AG09309 (cell line): Measurements from ENCODE around the gene C6orf47.

ENCODE experiments used
- DNase-seq: peaks from one replicate; pipeline ENCODE4 v3.0.0-alpha.2; 2010; ENCODE audit warnings: low read depth
- H3K4me3 ChIP-seq: 2 replicates; pipeline ENCODE4 v1.5.1; 2011; ENCODE audit warnings: mild to moderate bottlenecking, low read depth, low read length, moderate library complexity; ENCODE audit not compliant: control insufficient read depth
- TF ChIP-seq, protein P1 (sequence below): IDR thresholded peaks from 2 replicates; pipeline ENCODE4 v1.5.1; 2011; ENCODE audit warnings: mild to moderate bottlenecking, low read depth, low read length, inconsistent platforms; ENCODE audit not compliant: insufficient read depth, control insufficient read depth; ENCODE audit errors: missing control alignments

C6orf47 gene

DNA sequence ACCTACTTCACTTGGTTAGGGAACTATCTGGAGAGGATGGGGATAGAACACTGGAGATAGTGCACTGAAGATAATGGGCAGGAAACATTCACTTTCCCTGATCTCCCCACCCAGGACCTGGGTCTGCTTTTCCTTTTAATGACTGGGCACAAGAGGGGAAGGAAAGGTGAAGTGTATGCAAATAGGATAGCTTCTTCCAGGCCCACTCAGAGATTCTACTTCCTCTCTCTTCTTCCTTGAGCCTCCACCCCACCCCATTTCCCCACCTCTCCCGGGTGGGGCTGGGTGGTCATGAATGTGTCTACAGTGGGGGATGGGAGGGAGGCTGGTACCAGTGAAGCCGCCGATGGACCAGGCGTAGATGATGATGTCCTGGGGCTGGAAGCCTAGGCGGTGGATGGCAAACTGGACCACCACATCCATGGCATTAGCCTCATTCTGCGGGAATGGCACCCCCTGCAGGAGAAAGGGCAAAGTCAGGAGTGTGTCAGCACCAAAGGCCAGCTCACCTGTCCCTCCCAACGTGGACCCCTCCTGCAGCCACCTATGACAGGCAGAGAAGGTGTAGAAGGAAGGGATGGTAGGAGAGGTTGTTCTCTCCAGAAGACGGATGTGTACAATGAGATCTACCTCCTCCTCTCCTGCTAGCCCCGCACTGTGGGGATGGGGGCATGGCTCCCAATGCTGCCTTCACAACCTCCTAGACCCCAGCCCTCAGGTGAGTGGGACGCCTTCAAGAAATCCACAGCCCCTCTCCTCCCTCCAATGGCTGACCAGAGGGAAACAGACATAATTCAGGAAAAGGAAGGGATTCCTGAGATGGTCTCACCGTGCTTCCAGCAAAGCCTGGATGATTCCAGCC lies 28.9 kb upstream of the C6orf47 start:
- H3K4me3 ChIP-seq: no peak overlapping the region
- no peak for DNase-seq
- TF ChIP-seq, protein P1, sequence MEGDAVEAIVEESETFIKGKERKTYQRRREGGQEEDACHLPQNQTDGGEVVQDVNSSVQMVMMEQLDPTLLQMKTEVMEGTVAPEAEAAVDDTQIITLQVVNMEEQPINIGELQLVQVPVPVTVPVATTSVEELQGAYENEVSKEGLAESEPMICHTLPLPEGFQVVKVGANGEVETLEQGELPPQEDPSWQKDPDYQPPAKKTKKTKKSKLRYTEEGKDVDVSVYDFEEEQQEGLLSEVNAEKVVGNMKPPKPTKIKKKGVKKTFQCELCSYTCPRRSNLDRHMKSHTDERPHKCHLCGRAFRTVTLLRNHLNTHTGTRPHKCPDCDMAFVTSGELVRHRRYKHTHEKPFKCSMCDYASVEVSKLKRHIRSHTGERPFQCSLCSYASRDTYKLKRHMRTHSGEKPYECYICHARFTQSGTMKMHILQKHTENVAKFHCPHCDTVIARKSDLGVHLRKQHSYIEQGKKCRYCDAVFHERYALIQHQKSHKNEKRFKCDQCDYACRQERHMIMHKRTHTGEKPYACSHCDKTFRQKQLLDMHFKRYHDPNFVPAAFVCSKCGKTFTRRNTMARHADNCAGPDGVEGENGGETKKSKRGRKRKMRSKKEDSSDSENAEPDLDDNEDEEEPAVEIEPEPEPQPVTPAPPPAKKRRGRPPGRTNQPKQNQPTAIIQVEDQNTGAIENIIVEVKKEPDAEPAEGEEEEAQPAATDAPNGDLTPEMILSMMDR: peak; percentile 59

- TF ChIP-seq, protein P1: no peak
- DNase-seq: no peak
- H3K4me3 ChIP-seq: no peak overlapping the region
These were observed 27.5 kb upstream of the C6orf47 start for GRCh38 chr6:31687860-31688693.

GRCh38 chr6:31687321-31687720 lies 26.7 kb upstream of the C6orf47 start:
- no peak for DNase-seq
- no peak overlapping the region for H3K4me3 ChIP-seq
- TF ChIP-seq, protein P1: no peak

DNA sequence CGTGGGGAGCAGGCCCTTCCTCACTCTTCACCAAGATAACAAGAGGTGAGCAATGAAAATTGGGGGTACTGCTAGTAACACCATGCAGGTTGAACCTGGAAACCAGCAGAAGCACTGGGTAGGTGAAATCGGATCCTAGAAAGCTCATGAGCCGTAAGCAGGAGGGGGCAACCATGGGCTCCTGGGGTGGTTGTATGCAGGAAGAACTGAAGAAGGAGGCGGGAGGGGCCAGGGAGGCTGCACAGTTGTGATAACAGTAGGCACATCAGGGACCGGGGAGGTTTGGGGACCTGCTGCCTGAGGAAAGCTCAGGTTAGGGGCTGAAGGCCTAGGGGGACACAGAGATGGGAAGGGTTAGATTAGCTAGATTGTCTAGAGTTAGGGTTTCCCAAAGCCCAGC lies 25.9 kb upstream of the C6orf47 start:
- no peak overlapping the region for H3K4me3 ChIP-seq
- TF ChIP-seq, protein P1: no peak
- no peak for DNase-seq

- TF ChIP-seq, protein P1: no peak
- DNase-seq: no peak
These were observed 23.0 kb upstream of the C6orf47 start for GRCh38 chr6:31683591-31683990.

GRCh38 chr6:31681135-31681671 lies 20.6 kb upstream of the C6orf47 start:
- TF ChIP-seq, protein P1: no peak
- DNase-seq: no peak
- peak overlapping the region; percentile 48 for H3K4me3 ChIP-seq

More at GRCh38 chr6:31683591-31683990, 23.0 kb upstream of the C6orf47 start:
- H3K4me3 ChIP-seq: no peak overlapping the region
